A549 (cell line): Measurements from ENCODE around the gene GATAD2A. TPM values are rescaled to one million over a fixed set of nuclear protein-coding genes. Genes with fewer than 3 reads are reported as not detected.

Experiments used
- ATAC-seq, 2 experiments: fragments of 200-7000 bp in 1 of 2; fragments of >200 bp in 1 of 2; cut with Nextera tagmentation in 1 of 2; cut with Tn5 transposase in 1 of 2; 3 replicates each; pipeline versions ENCODE4 v1.8.0 to v1.9.1; 2018 to 2020; ENCODE audit warnings: mild to moderate bottlenecking in 1 of 2, moderate library complexity in 1 of 2
- CTCF ChIA-PET: fragments of 300-600 bp; sonication (Branson Sonifier 250); formaldehyde crosslinking; extraction: SDS; loops from one replicate; lab custom pipeline; 2021; ENCODE audit warnings: antibody characterized with exemption, inconsistent platforms; lab: Yijun Ruan, JAX
- POLR2A ChIA-PET: fragments of 350-600 bp; formaldehyde crosslinking; extraction: SDS; loops from one replicate; lab custom pipeline; 2021; ENCODE audit warnings: antibody characterized with exemption, inconsistent platforms; lab: Yijun Ruan, JAX
- DNase-seq, 2 experiments: peaks; one replicate each; pipeline versions ENCODE4 v3.0.0 to v3.0.0-alpha.2; 2011 to 2016; ENCODE audit warnings: low read depth in 1 of 2, low spot score in 1 of 2
- FAIRE-seq: peaks from 2 replicates; lab custom pipeline; 2011; peaks lifted over from hg19 to GRCh38; lab: Jason Lieb, UNC
- H3K27ac ChIP-seq, 2 experiments: fragments of >200 bp; sonication (Bioruptor Twin); formaldehyde crosslinking; 3 replicates each; pipeline ENCODE4 v1.5.1; 2016 to 2017
- H3K4me1 ChIP-seq: fragments of >200 bp; sonication (Bioruptor Twin); formaldehyde crosslinking; 3 replicates; pipeline ENCODE4 v1.6.1; 2016
- H3K4me2 ChIP-seq: fragments of >200 bp; sonication (Bioruptor Twin); formaldehyde crosslinking; 3 replicates; pipeline ENCODE4 v1.6.1; 2016
- H3K4me3 ChIP-seq: fragments of >200 bp; sonication (Bioruptor Twin); formaldehyde crosslinking; 3 replicates; pipeline ENCODE4 v1.5.1; 2016
- H3K9me3 ChIP-seq: fragments of >200 bp; sonication (Bioruptor Twin); formaldehyde crosslinking; 3 replicates; pipeline ENCODE4 v1.6.1; 2016
- BCL3 ChIP-seq: fragments of >200 bp; sonication (Bioruptor Twin); formaldehyde crosslinking; IDR thresholded peaks from 3 replicates; pipeline ENCODE4 v1.6.1; 2016
- CBX8 ChIP-seq: fragments of 200-600 bp; sonication (generic); IDR thresholded peaks from 2 replicates; pipeline ENCODE4 v1.6.1; 2016
- E2F6 ChIP-seq: IDR thresholded peaks from 2 replicates; pipeline ENCODE4 v1.6.1; 2012; ENCODE audit warnings: low read depth, borderline replicate concordance
- EHF ChIP-seq: fragments of 250-450 bp; sonication (Bioruptor Pico); IDR thresholded peaks from 2 replicates; pipeline ENCODE4 v1.5.0; 2020; ENCODE audit warnings: mild to moderate bottlenecking
- EHMT2 ChIP-seq: fragments of 200-600 bp; sonication (generic); IDR thresholded peaks from 2 replicates; pipeline ENCODE4 v1.6.1; 2016; ENCODE audit warnings: antibody characterized with exemption, low read depth, mild to moderate bottlenecking, moderate library complexity
- FOSL2 ChIP-seq, 2 experiments: fragments of 450-650 bp in 1 of 2; fragments of >200 bp in 1 of 2; sonication (Bioruptor Twin) in 1 of 2; formaldehyde crosslinking; IDR thresholded peaks; 2 replicates each; pipeline versions ENCODE4 v1.5.0 to v1.6.1; 2016 to 2020; ENCODE audit warnings: mild to moderate bottlenecking in 1 of 2, moderate library complexity in 1 of 2
- FOXS1 ChIP-seq: fragments of 250-450 bp; sonication (Bioruptor Pico); IDR thresholded peaks from 2 replicates; pipeline ENCODE4 v1.5.0; 2020; ENCODE audit warnings: mild to moderate bottlenecking, moderate library complexity
- GATA3 ChIP-seq: IDR thresholded peaks from 2 replicates; pipeline ENCODE4 v1.6.1; 2012; ENCODE audit warnings: borderline replicate concordance
- HOXA7 ChIP-seq: fragments of 250-450 bp; sonication (Bioruptor Pico); IDR thresholded peaks from 2 replicates; pipeline ENCODE4 v1.5.0; 2020; ENCODE audit warnings: mild to moderate bottlenecking, moderate library complexity
- JUNB ChIP-seq: fragments of >200 bp; sonication (Bioruptor Twin); formaldehyde crosslinking; IDR thresholded peaks from 2 replicates; pipeline ENCODE4 v1.6.1; 2016
- KDM1A ChIP-seq: fragments of 200-600 bp; sonication (generic); IDR thresholded peaks from 2 replicates; pipeline ENCODE4 v1.6.1; 2016; ENCODE audit warnings: low read depth, mild to moderate bottlenecking
- MAX ChIP-seq: IDR thresholded peaks from 2 replicates; pipeline ENCODE4 v1.6.1; 2012
- MYC ChIP-seq: IDR thresholded peaks from 2 replicates; pipeline ENCODE4 v1.6.1; 2012; ENCODE audit warnings: mild to moderate bottlenecking, inconsistent platforms, low read length, improper control_type of control experiment, borderline replicate concordance
- POLR2A ChIP-seq: IDR thresholded peaks from 2 replicates; pipeline ENCODE4 v1.6.1; 2012; ENCODE audit warnings: mild to moderate bottlenecking, low read length
- RCOR1 ChIP-seq: fragments of 150-350 bp; IDR thresholded peaks from 2 replicates; pipeline ENCODE4 v1.6.1; 2014; ENCODE audit warnings: antibody characterized with exemption, low read length, low read depth
- REST ChIP-seq: fragments of 200-600 bp; sonication (generic); IDR thresholded peaks from 2 replicates; pipeline ENCODE4 v1.6.1; 2016; ENCODE audit warnings: antibody characterized with exemption, mild to moderate bottlenecking, moderate library complexity
- SREBF2 ChIP-seq: fragments of 450-650 bp; IDR thresholded peaks from 2 replicates; pipeline ENCODE4 v1.6.1; 2014; ENCODE audit warnings: mild to moderate bottlenecking, moderate library complexity
- ZFP36 ChIP-seq: fragments of 450-650 bp; IDR thresholded peaks from 2 replicates; pipeline ENCODE4 v1.6.1; 2014; ENCODE audit warnings: borderline replicate concordance; ENCODE audit not compliant: partially characterized antibody
- WGBS: methylation state at CpG from one replicate; pipeline ENCODE4 v1.1.6; 2017; ENCODE audit errors: missing lambda C conversion rate; 5-methylcytosine and 5-hydroxymethylcytosine counted together
- polyA plus RNA-seq, 4 experiments: library from polyadenylated mRNA; depleted of rRNA in 3 of 4; stranded (reverse); fragments of >200 nt; fragmentation: RNase III in 1 of 4; extraction: RNeasy Plus Mini Kit Qiagen cat#74134 plus additional on column Dnase treatment in 1 of 4; gene quantifications; 2 replicates in 3 of 4; 3 replicates in 1 of 4; pipeline ENCODE4 v1.2.3, GENCODE V29; 2011 to 2017

GATAD2A gene
- polyA plus RNA-seq, 2 of the 4 experiments (the other 2 are of a cell fraction) = 25.2 to 28.9 TPM

- Histone ChIP-seq H3K4me3 (no peak overlapping the region), H3K9me3 (no peaks in the 10 kb centered on the region), H3K4me1 (no peaks in the 10 kb centered on the region), H3K4me2 (no peak overlapping the region), H3K27ac (no peak overlapping the region)
- FAIRE-seq (no peak), DNase-seq (no peak), ATAC-seq (no peak)
- TF ChIP-seq MAX (no peak), FOXS1 (no peak), EHF (CRISPR knock-in tag) (no peak), SREBF2 (no peak), CBX8 (no peak), EHMT2 (no peak), ZFP36 (no peak), FOSL2 (IDR thresholded peaks at IDR 0.05) (no peak), FOSL2 (CRISPR knock-in tag; IDR thresholded peaks at IDR 0.05) (no peak), MYC (no peak), BCL3 (no peak), GATA3 (no peak), KDM1A (no peak)
- CTCF ChIA-PET = no interaction called here
- WGBS = 94% methylated on average over 6 of the region's 33 CpGs
- POLR2A ChIA-PET = no interaction called here
These were observed 92.9 kb downstream of the GATAD2A start for GRCh38 chr19:19498255-19498991.

GRCh38 chr19:19499272-19499995, 94.0 kb downstream of the GATAD2A start:
- Histone ChIP-seq H3K9me3 (no peaks in the 10 kb centered on the region), H3K4me1 (no peaks in the 10 kb centered on the region), H3K4me2 (no peak overlapping the region), H3K27ac (no peak overlapping the region), H3K4me3 (no peak overlapping the region)
- CTCF ChIA-PET = interaction anchor here (1.4 kb wide), 1 partner anchor 9 kb away, joined by 5 read pairs; no protein-coding TSS in a partner anchor
- no peak for DNase-seq
- WGBS = 78% methylated on average over 7 of the region's 18 CpGs
- TF ChIP-seq JUNB (no peak), REST (no peak), ZFP36 (no peak), HOXA7 (CRISPR knock-in tag) (no peak), E2F6 (no peak), RCOR1 (no peak), POLR2A (no peak)
- peak in 1 of 2 experiments; percentile 15; a peak in 1 of 6 replicates for ATAC-seq
- FAIRE-seq = no peak
- POLR2A ChIA-PET = no interaction called here
